Activated CD4-positive, alpha-beta memory T cell treated with anti-CD3 and anti-CD28 coated beads for 36 hours (primary cell): ENCODE results near the gene CRTC2. TPM values are rescaled to one million over a fixed set of nuclear protein-coding genes. Genes with fewer than 3 reads are reported as not detected.
"Not testable (repeated sequence)": the region's sequence is repeated elsewhere in the genome, so short reads cannot be mapped to it uniquely, and the experiment has no call there.

Experiments used
- CTCF ChIA-PET: fragments of 350-600 bp; sonication (Branson Sonifier 250); formaldehyde crosslinking; loops from one replicate; lab custom pipeline; 2021; ENCODE audit warnings: antibody characterized with exemption, inconsistent platforms; lab: Charles Lee
- POLR2A ChIA-PET: fragments of 350-600 bp; sonication (Branson Sonifier 250); formaldehyde crosslinking; loops from one replicate; lab custom pipeline; 2021; ENCODE audit warnings: antibody characterized with exemption; lab: Charles Lee
- DNase-seq: peaks from one replicate; pipeline ENCODE4 v3.0.0-alpha.2; 2020
- H3K27ac Mint-ChIP-seq: one replicate; pipeline ENCODE4 v1.8.0; 2021; ENCODE audit warnings: mixed read lengths
- H3K27me3 Mint-ChIP-seq: one replicate; pipeline ENCODE4 v1.8.0; 2021; ENCODE audit warnings: mixed read lengths
- H3K36me3 Mint-ChIP-seq: one replicate; pipeline ENCODE4 v1.8.0; 2021; ENCODE audit warnings: mixed read lengths
- H3K4me1 Mint-ChIP-seq: one replicate; pipeline ENCODE4 v1.8.0; 2021; ENCODE audit warnings: low read depth, mixed read lengths
- H3K4me3 Mint-ChIP-seq: one replicate; pipeline ENCODE4 v1.8.0; 2021; ENCODE audit warnings: mild to moderate bottlenecking, mixed read lengths
- H3K9me3 Mint-ChIP-seq: one replicate; pipeline ENCODE4 v1.8.0; 2021; ENCODE audit warnings: mixed read lengths
- intact Hi-C: fragments of 100-400 bp; cut with micrococcal nuclease; formaldehyde crosslinking; loops from one replicate; pipeline ENCODE4 v1.15.1; 2023
- total RNA-seq, 2 experiments: library from RNA; stranded (reverse); gene quantifications; one replicate each; pipeline ENCODE4 v1.2.3, GENCODE V29; 2021

CRTC2 gene
- total RNA-seq = 10 to 100 TPM; 60.8 to 78.0 TPM

DNA sequence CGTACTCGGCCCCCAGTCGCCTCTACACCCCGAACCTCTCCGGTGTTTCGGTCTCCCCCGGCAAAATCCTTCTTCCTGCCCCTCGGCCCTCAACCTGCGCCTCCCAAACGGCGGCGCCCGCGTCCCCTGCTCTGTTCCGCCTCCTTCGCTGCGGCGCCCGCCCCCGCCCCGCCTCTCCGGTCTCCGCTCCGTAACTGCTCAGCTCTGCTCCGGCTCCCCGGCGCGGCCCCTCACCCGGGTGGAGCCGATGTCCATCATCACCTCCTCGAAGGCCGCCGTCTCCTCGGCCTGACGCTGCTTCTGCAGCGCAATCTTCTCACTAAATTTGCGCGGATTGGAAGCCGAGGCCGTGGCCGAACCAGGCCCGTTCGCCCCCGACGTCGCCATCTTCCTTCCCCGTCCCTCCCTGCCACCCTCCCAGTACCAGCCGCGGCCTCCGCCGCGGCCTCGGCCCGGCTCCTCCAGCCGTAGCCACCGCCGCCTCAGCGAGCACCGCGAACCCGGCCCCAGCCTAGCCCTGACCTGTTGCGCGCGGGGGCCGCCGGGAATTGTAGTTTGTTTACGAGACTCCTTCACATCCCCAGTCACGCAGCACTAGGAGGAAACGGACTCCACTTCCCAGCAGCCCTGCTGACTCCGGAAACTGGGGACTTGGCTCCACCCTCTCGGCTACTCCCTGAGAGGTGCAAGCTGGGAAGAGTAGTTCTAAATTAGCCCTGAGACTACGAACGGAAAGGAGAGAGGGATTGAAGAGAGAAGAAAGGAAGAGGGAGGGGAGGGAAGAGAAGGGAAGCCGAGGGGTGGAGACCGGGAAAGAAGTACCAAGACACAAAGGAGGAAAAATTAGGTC, at the start of gene CRTC2:
Gene CRTC2, minus strand, starts transcription at position 502 of the 850 bp plus-strand sequence. Its CDS starts 115 bp downstream, at position 387.
- H3K36me3 Mint-ChIP-seq = peaks cover 33% of the 10 kb centered on the region
- ChIA-PET CTCF (interaction anchor here (1.0 to 2.4 kb wide), 4 partner anchors 9 to 29 kb away, joined by 3 to 13 read pairs (median 5); partner anchors contain the start of genes CREB3L4, DENND4B and RAB13), POLR2A (interaction anchor here (0.7 to 4.1 kb wide), 8 partner anchors 8 to 36 kb away, joined by 3 to 23 read pairs (median 4); partner anchors contain the start of genes CREB3L4, DENND4B, JTB and RPS27)
- peak; percentile 99 for DNase-seq
- no peaks in the 10 kb centered on the region for H3K27me3 Mint-ChIP-seq
- intact Hi-C loops = loop anchor here (1.0 to 5.0 kb wide), 7 partner anchors 9 to 326 kb away; partner anchors contain the start of genes CHTOP, CREB3L4, GATAD2B and JTB
- H3K27ac Mint-ChIP-seq = peak within 1 kb of the TSS; percentile 96
- H3K4me3 Mint-ChIP-seq = peak within 1 kb of the TSS; percentile 97
- H3K4me1 Mint-ChIP-seq = peaks cover 51% of the 10 kb centered on the region
- H3K9me3 Mint-ChIP-seq = no peaks in the 10 kb centered on the region

DNA sequence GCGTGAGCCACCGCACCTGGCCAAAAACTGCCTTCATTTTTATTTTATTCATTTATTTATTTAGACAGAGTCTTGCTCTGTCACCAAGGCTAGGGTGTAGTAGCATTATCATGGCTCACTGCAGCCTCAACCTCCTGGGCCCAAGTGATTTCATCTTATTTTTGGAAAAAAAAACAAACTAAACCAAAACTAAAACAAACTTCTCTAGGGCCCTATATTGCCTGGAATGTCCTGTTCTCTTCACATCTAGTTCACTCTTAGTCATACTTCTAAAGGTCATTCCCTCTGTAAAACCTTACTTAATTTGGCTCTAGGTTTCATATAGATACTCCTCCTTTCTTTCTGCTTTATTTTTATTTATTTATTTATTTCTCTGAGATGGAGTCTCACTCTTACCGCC, 47.7 kb upstream of the CRTC2 start:
- no peaks in the 10 kb centered on the region for H3K36me3 Mint-ChIP-seq
- no peaks in the 10 kb centered on the region for H3K9me3 Mint-ChIP-seq
- no peak overlapping the region for H3K4me3 Mint-ChIP-seq
- intact Hi-C loops = no loop called here
- DNase-seq = no peak
- no peaks in the 10 kb centered on the region for H3K4me1 Mint-ChIP-seq
- POLR2A ChIA-PET = no interaction called here
- CTCF ChIA-PET = no interaction called here
- no peaks in the 10 kb centered on the region for H3K27me3 Mint-ChIP-seq
- no peak overlapping the region for H3K27ac Mint-ChIP-seq

DNA sequence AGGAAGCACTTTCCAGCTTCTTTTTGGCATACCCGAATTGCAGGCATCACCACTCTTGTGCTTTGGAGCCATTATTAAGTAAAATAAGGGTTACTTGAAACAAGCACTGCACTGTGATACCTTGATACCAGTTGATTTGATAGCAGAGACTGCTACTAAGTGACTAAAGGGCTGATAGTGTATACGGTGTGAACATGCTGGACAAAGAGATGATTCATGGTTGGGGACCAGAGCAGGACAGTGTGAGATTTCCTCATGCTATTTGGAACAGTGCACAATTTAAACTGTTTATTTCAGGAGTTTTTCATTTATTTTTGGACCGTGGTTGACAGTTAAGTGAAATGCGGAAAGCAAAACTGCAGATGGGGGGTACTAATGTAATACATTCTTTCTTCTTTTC, 42.0 kb upstream of the CRTC2 start:
- Mint-ChIP-seq H3K27me3 (no peaks in the 10 kb centered on the region), H3K36me3 (peaks cover 4% of the 10 kb centered on the region), H3K4me1 (no peaks in the 10 kb centered on the region), H3K9me3 (no peaks in the 10 kb centered on the region), H3K4me3 (no peak overlapping the region), H3K27ac (no peak overlapping the region)
- ChIA-PET POLR2A (interaction anchor here (3.1 kb wide), 1 partner anchor 9 kb away, joined by 11 read pairs; the partner anchor contains the start of gene RPS27), CTCF (interaction anchor here (0.7 kb wide), 1 partner anchor 956 kb away, joined by 3 read pairs; the partner anchor contains the start of gene PBXIP1)
- intact Hi-C loops = no loop called here
- no peak for DNase-seq

DNA sequence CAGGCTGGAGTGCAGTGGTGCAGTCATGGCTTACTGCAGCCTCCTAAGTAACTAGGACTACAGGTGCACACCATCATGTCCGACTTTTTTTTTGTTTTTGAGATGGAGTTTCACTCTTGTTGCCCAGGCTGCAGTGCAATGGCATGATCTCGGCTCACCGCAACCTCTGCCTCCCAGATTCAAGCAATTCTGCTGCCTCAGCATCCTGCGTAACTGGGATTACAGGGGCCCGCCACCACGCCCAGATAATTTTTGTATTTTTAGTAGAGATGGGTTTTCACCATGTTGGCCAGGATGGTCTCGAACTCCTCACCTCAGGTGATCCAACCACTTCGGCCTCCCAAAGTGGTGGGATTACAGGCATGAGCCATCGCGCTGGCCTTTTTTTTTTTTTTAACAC, 38.5 kb upstream of the CRTC2 start:
- POLR2A ChIA-PET, H3K27ac Mint-ChIP-seq, H3K9me3 Mint-ChIP-seq, CTCF ChIA-PET, H3K4me3 Mint-ChIP-seq, H3K27me3 Mint-ChIP-seq, DNase-seq: not testable (repeated sequence)
- intact Hi-C loops = loop anchor here (10.0 kb wide), 1 partner anchor 158 kb away; the partner anchor contains the start of gene NUP210L
- peaks cover 15% of the 10 kb centered on the region for H3K4me1 Mint-ChIP-seq
- H3K36me3 Mint-ChIP-seq = peaks cover 30% of the 10 kb centered on the region

DNA sequence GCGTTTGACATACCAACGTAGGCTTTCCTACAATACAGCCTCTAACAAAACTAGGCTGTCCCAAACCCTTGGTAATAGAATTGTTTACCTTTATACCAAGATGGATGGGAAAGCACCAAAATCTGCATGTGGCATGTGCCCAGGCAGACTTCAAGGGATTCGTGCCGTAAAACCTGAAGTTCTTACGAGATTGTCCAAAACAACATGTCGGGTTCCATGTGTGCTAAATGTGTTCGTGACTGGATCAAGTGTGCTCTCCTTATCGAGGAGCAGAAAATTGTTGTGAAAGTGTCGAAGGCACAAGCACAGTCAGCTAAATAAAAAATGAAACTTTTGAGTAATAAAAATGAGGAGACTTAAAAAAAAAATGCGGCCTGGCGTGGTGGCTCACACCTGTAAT, 37.2 kb upstream of the CRTC2 start:
- CTCF ChIA-PET = interaction anchor here (0.6 kb wide), 1 partner anchor 398 kb away, joined by 3 read pairs; no protein-coding TSS in a partner anchor
- Mint-ChIP-seq H3K36me3 (peaks cover 42% of the 10 kb centered on the region), H3K27ac (no peak overlapping the region), H3K27me3 (no peaks in the 10 kb centered on the region), H3K4me1 (peaks cover 21% of the 10 kb centered on the region), H3K4me3 (no peak overlapping the region), H3K9me3 (no peaks in the 10 kb centered on the region)
- no peak for DNase-seq
- intact Hi-C loops = loop anchor here (10.0 kb wide), 1 partner anchor 159 kb away; the partner anchor contains the start of gene NUP210L
- POLR2A ChIA-PET = no interaction called here

GRCh38 chr1:153995202-153995601, 36.8 kb upstream of the CRTC2 start:
- H3K27me3 Mint-ChIP-seq = peaks cover 2% of the 10 kb centered on the region
- intact Hi-C loops = loop anchor here (10.0 kb wide), 1 partner anchor 160 kb away; the partner anchor contains the start of gene NUP210L
- DNase-seq = no peak
- ChIA-PET POLR2A (interaction anchor here (1.2 kb wide), 1 partner anchor 188 kb away, joined by 3 read pairs; no protein-coding TSS in a partner anchor), CTCF (interaction anchor here (0.6 kb wide), 1 partner anchor 397 kb away, joined by 3 read pairs; no protein-coding TSS in a partner anchor)
- peaks cover 44% of the 10 kb centered on the region for H3K36me3 Mint-ChIP-seq
- H3K4me1 Mint-ChIP-seq = peaks cover 24% of the 10 kb centered on the region
- H3K27ac Mint-ChIP-seq = no peak overlapping the region
- no peaks in the 10 kb centered on the region for H3K9me3 Mint-ChIP-seq
- H3K4me3 Mint-ChIP-seq = no peak overlapping the region

- ChIA-PET POLR2A (interaction anchor here (0.7 to 3.1 kb wide), 12 partner anchors 8 to 357 kb away, joined by 3 to 23 read pairs (median 8); partner anchors contain the start of genes CHTOP, CREB3L4, CRTC2 and DENND4B), CTCF (interaction anchor here (0.6 to 1.9 kb wide), 7 partner anchors 14 to 280 kb away, joined by 3 to 10 read pairs (median 4); partner anchors contain the start of genes DENND4B, JTB and SLC27A3)
- H3K4me3 Mint-ChIP-seq = peak overlapping the region; percentile 97
- peak overlapping the region; percentile 99 for H3K27ac Mint-ChIP-seq
- no peaks in the 10 kb centered on the region for H3K9me3 Mint-ChIP-seq
- peaks cover 2% of the 10 kb centered on the region for H3K27me3 Mint-ChIP-seq
- DNase-seq = no peak
- H3K4me1 Mint-ChIP-seq = peaks cover 36% of the 10 kb centered on the region
- intact Hi-C loops = loop anchor here (2.0 to 10.0 kb wide), 4 partner anchors 163 to 321 kb away; partner anchors contain the start of genes HAX1, ILF2 and NUP210L
- H3K36me3 Mint-ChIP-seq = peaks cover 44% of the 10 kb centered on the region
Measured at GRCh38 chr1:153991806-153992205, 33.4 kb upstream of the CRTC2 start.

GRCh38 chr1:153991151-153991630, 32.8 kb upstream of the CRTC2 start:
- Mint-ChIP-seq H3K4me3 (peak overlapping the region; percentile 97), H3K27ac (peak overlapping the region; percentile 99), H3K4me1 (peaks cover 41% of the 10 kb centered on the region), H3K9me3 (no peaks in the 10 kb centered on the region), H3K36me3 (peaks cover 44% of the 10 kb centered on the region), H3K27me3 (peaks cover 2% of the 10 kb centered on the region)
- intact Hi-C loops = loop anchor here (2.0 to 10.0 kb wide), 4 partner anchors 164 to 320 kb away; partner anchors contain the start of genes HAX1, ILF2 and NUP210L
- DNase-seq = no peak
- ChIA-PET POLR2A (interaction anchor here (1.0 to 3.1 kb wide), 19 partner anchors 9 to 459 kb away, joined by 3 to 23 read pairs (median 7); partner anchors contain the start of genes CHTOP, CREB3L4, CRTC2 and DENND4B), CTCF (interaction anchor here (1.0 to 1.9 kb wide), 7 partner anchors 13 to 459 kb away, joined by 3 to 10 read pairs (median 4); partner anchors contain the start of genes DENND4B, GATAD2B, JTB and SLC27A3)

DNA sequence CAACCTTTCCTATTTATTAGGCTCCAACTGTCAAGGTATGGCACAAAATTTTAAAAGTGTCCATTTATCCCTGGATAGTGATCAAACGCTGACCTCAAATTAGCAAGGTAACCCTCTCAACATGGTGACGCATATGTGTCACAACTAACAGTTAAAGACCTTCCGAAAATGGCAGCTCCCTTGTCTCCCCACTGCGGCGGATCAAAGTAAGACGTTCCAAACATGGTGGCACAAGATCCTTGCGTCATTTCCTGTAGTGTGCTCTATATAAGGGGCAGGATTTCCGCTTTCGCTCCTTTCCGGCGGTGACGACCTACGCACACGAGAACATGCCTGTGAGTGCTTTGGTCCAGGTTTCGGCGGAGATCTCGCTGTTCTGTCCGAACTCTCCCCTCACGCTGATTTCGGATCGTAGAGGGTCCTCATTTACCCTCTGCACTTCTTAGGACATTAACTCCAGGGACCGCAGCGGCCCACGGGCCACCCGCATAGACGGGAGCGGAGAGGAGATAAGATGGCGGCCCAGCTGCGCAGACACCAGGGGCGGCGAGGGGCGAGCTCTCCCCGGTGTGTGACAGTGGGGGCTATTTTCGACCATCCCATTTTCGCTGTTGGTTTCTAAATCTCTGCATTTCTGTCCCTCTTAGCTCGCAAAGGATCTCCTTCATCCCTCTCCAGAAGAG, 32.2 kb upstream of the CRTC2 start, which contains the start of gene RPS27:
Gene RPS27, plus strand, starts transcription at position 295 of the 683 bp plus-strand sequence. Its CDS starts 35 bp downstream, at position 330.
- Mint-ChIP-seq H3K4me3 (peak within 1 kb of the TSS; percentile 97), H3K27ac (peak within 1 kb of the TSS; percentile 99), H3K36me3 (peaks cover 42% of the 10 kb centered on the region), H3K27me3 (peaks cover 3% of the 10 kb centered on the region), H3K9me3 (no peaks in the 10 kb centered on the region), H3K4me1 (peaks cover 45% of the 10 kb centered on the region)
- intact Hi-C loops = loop anchor here (1.0 to 10.0 kb wide), 10 partner anchors 13 to 320 kb away; partner anchors contain the start of genes CREB3L4, CRTC2, HAX1 and ILF2
- ChIA-PET POLR2A (interaction anchor here (0.5 to 3.1 kb wide), 30 partner anchors 10 to 459 kb away, joined by 3 to 23 read pairs (median 4); partner anchors contain the start of genes CHTOP, CREB3L4, CRTC2 and DENND4B), CTCF (interaction anchor here (1.0 to 1.9 kb wide), 5 partner anchors 13 to 458 kb away, joined by 3 to 10 read pairs (median 4); partner anchors contain the start of genes GATAD2B and JTB)
- peak; percentile 93 for DNase-seq

- Mint-ChIP-seq H3K4me3 (no peak overlapping the region), H3K27me3 (peaks cover 5% of the 10 kb centered on the region), H3K9me3 (no peaks in the 10 kb centered on the region), H3K4me1 (peaks cover 42% of the 10 kb centered on the region), H3K36me3 (peaks cover 21% of the 10 kb centered on the region), H3K27ac (peak overlapping the region; percentile 76)
- CTCF ChIA-PET = interaction anchor here (0.6 to 4.2 kb wide), 26 partner anchors 9 to 477 kb away, joined by 3 to 74 read pairs (median 7); partner anchors contain the start of genes CRTC2, DENND4B, GATAD2B and HAX1
- POLR2A ChIA-PET = interaction anchor here (0.7 to 1.0 kb wide), 3 partner anchors 64 to 310 kb away, joined by 3 read pairs; no protein-coding TSS in a partner anchor
- no peak for DNase-seq
- intact Hi-C loops = loop anchor here (2.0 kb wide), 2 partner anchors 183 to 415 kb away; no protein-coding TSS in a partner anchor
Measured at GRCh38 chr1:153987621-153988020, 29.2 kb upstream of the CRTC2 start.
